Measurements from ENCODE around the gene DAB2IP. TPM values are rescaled to one million over a fixed set of nuclear protein-coding genes. Genes with fewer than 3 reads are reported as not detected.
"Not testable (repeated sequence)": the region's sequence is repeated elsewhere in the genome, so short reads cannot be mapped to it uniquely, and the experiment has no call there.

DAB2IP gene
- total RNA-seq, 1 experiment from 2014 or later: 15.2 TPM

GRCh38 chr9:121622387-121623203, 28.8 kb upstream of the DAB2IP start:
- intact Hi-C loops (cut with micrococcal nuclease): no loop called here
- no TSS peak for BruUV-seq (replicated peaks)
- TF ChIP-seq, protein P1, sequence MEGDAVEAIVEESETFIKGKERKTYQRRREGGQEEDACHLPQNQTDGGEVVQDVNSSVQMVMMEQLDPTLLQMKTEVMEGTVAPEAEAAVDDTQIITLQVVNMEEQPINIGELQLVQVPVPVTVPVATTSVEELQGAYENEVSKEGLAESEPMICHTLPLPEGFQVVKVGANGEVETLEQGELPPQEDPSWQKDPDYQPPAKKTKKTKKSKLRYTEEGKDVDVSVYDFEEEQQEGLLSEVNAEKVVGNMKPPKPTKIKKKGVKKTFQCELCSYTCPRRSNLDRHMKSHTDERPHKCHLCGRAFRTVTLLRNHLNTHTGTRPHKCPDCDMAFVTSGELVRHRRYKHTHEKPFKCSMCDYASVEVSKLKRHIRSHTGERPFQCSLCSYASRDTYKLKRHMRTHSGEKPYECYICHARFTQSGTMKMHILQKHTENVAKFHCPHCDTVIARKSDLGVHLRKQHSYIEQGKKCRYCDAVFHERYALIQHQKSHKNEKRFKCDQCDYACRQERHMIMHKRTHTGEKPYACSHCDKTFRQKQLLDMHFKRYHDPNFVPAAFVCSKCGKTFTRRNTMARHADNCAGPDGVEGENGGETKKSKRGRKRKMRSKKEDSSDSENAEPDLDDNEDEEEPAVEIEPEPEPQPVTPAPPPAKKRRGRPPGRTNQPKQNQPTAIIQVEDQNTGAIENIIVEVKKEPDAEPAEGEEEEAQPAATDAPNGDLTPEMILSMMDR (conservative IDR thresholded peaks at IDR 0.05; ENCODE audit: low read depth, low read length): no peak
- TF ChIP-seq EZH2 (IDR thresholded peaks at IDR 0.05; ENCODE audit: low read length, unreplicated experiment) (no peak), EZH2phosphoT487 (IDR thresholded peaks at IDR 0.05; ENCODE audit: borderline replicate concordance, low read length) (no peak)
- DNase-seq (no peak), ATAC-seq (no peak)
- Histone ChIP-seq H3K27me3 (ENCODE audit: low read length) (no peaks in the 10 kb centered on the region), H3K9me2 (replicated peaks; ENCODE audit: low read length) (no peaks in the 10 kb centered on the region), H3K9ac (ENCODE audit: low read length) (no peak overlapping the region), H3K4me2 (ENCODE audit: low read length) (no peak overlapping the region), H3F3A (ENCODE audit: low read length, unreplicated experiment) (no peaks in the 10 kb centered on the region), H3K79me2 (ENCODE audit: low read length) (no peaks in the 10 kb centered on the region), H3K9me3 (ENCODE audit: low read length) (no peaks in the 10 kb centered on the region), H2AFZ (ENCODE audit: low read length) (no peak overlapping the region), H3K4me3 (ENCODE audit: low read length) (no peak overlapping the region), H4K20me1 (ENCODE audit: low read length) (no peaks in the 10 kb centered on the region), H3K27ac (ENCODE audit: low read length) (no peak overlapping the region), H3K36me3 (ENCODE audit: low read depth, low read length) (no peaks in the 10 kb centered on the region), H3K4me1 (ENCODE audit: insufficient read depth, low read length) (no peaks in the 10 kb centered on the region)
- ChIA-PET POLR2A (ENCODE audit: unreplicated experiment) (no interaction called here), CTCF (no interaction called here)

DNA sequence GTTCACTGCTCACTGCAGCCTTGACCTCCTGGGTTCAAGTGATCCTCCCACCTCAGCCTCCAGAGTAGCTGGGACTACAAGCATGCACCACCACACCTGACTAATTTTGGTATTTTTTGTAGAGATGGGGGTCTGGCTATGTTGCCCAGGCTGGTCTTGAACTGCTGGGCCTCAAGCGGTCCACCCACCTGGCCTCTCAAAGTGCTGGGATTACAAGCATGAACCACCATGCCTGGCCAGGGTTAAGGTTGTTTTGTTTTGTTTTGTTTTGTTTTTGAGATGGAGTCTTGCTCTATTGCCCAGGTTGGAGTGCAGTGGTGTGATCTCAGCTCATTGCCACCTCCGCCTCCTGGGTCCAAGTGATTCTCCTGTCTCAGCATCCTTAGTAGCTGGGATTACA, 28.0 kb upstream of the DAB2IP start:
- H3K9ac ChIP-seq (ENCODE audit: low read length): not testable (repeated sequence)

DNA sequence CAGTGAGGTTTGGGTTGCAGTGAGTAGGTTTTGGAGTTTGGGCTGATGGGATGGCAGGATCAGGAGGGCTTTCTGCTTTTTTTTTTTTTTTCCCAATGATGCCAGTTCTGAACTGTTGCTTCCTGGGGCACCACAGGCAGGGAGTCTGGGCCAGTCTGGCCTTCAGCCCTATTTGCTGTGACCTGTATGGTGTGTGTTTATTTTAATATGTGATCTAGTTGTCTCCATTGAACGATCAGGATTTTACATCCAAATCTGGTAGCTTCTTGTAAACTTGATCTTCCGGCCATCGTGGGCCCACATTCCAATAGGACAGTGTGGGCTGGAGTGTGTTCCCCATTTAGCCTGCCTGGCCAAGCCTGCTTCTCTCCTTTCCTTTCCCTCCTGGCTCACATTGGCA, 25.8 kb upstream of the DAB2IP start:
- no peaks in the 10 kb centered on the region for H3F3A ChIP-seq (ENCODE audit: low read length, unreplicated experiment)
- intact Hi-C loops (cut with micrococcal nuclease): no loop called here
- H3K9me3 ChIP-seq (ENCODE audit: low read length): no peaks in the 10 kb centered on the region
- no peak for TF ChIP-seq EZH2phosphoT487 (IDR thresholded peaks at IDR 0.05; ENCODE audit: borderline replicate concordance, low read length)
- TF ChIP-seq, protein P1 (conservative IDR thresholded peaks at IDR 0.05; ENCODE audit: low read depth, low read length): no peak
- no TSS peak for BruUV-seq (replicated peaks)
- no peak for DNase-seq
- no peaks in the 10 kb centered on the region for H3K4me1 ChIP-seq (ENCODE audit: insufficient read depth, low read length)
- H4K20me1 ChIP-seq (ENCODE audit: low read length): no peaks in the 10 kb centered on the region
- no peak overlapping the region for H3K9ac ChIP-seq (ENCODE audit: low read length)
- CTCF ChIA-PET: no interaction called here
- no peak overlapping the region for H2AFZ ChIP-seq (ENCODE audit: low read length)
- H3K79me2 ChIP-seq (ENCODE audit: low read length): no peaks in the 10 kb centered on the region
- no peaks in the 10 kb centered on the region for H3K9me2 ChIP-seq (replicated peaks; ENCODE audit: low read length)
- no peak for ATAC-seq
- H3K4me2 ChIP-seq (ENCODE audit: low read length): no peak overlapping the region
- H3K27ac ChIP-seq (ENCODE audit: low read length): no peak overlapping the region
- H3K4me3 ChIP-seq (ENCODE audit: low read length): no peak overlapping the region
- no peaks in the 10 kb centered on the region for H3K27me3 ChIP-seq (ENCODE audit: low read length)
- H3K36me3 ChIP-seq (ENCODE audit: low read depth, low read length): no peaks in the 10 kb centered on the region
- POLR2A ChIA-PET (ENCODE audit: unreplicated experiment): no interaction called here

More for the DNA sequence above, 28.0 kb upstream of the DAB2IP start:
- H3K27ac ChIP-seq (ENCODE audit: low read length); H3F3A ChIP-seq (ENCODE audit: low read length, unreplicated experiment); DNase-seq; H3K9me3 ChIP-seq (ENCODE audit: low read length); H2AFZ ChIP-seq (ENCODE audit: low read length); H4K20me1 ChIP-seq (ENCODE audit: low read length); CTCF ChIA-PET; intact Hi-C loops (cut with micrococcal nuclease); H3K4me1 ChIP-seq (ENCODE audit: insufficient read depth, low read length); H3K4me2 ChIP-seq (ENCODE audit: low read length); H3K27me3 ChIP-seq (ENCODE audit: low read length); POLR2A ChIA-PET (ENCODE audit: unreplicated experiment); ATAC-seq; H3K4me3 ChIP-seq (ENCODE audit: low read length); BruUV-seq (replicated peaks); H3K9me2 ChIP-seq (replicated peaks; ENCODE audit: low read length); H3K36me3 ChIP-seq (ENCODE audit: low read depth, low read length); H3K79me2 ChIP-seq (ENCODE audit: low read length): not testable (repeated sequence)

Data from PC-3 (cell line).